Thyroid gland (tissue), 4 donors: ENCODE measurements around the gene CCL2. TPM values are rescaled to one million over a fixed set of nuclear protein-coding genes. Genes with fewer than 3 reads are reported as not detected.

ENCODE experiments used
- DNase-seq, 2 donors: peaks; one replicate each; pipeline ENCODE4 v3.0.0-alpha.2; 2019
- H3K27ac ChIP-seq, 3 donors: fragments of 200-600 bp; sonication (generic); 1 replicate in 2 of 3; 2 replicates in 1 of 3; pipeline ENCODE4 v1.5.1; 2016 to 2019; ENCODE audit warnings: mild to moderate bottlenecking in 1 of 3, moderate library complexity in 1 of 3
- H3K27me3 ChIP-seq: fragments of 200-600 bp; sonication (generic); one replicate; pipeline ENCODE4 v1.5.1; 2019
- H3K36me3 ChIP-seq, 2 donors: fragments of 200-600 bp; sonication (generic); one replicate each; pipeline ENCODE4 v1.5.1; 2016 to 2019
- H3K4me1 ChIP-seq, 2 donors: fragments of 200-600 bp; sonication (generic); one replicate each; pipeline ENCODE4 v1.5.1; 2017 to 2019
- H3K4me3 ChIP-seq, 3 donors: fragments of 200-600 bp; sonication (generic); replicated peaks in 1 of 3; 1 replicate in 2 of 3; 2 replicates in 1 of 3; pipeline ENCODE4 v1.5.1; 2016; ENCODE audit warnings: mild to moderate bottlenecking in 1 of 3
- H3K9me3 ChIP-seq: fragments of 200-600 bp; sonication (generic); one replicate; pipeline ENCODE4 v1.5.1; 2017
- POLR2A ChIP-seq, 2 donors: fragments of 450-650 bp; IDR thresholded peaks; one replicate each; pipeline ENCODE4 v1.6.1; 2017; ENCODE audit warnings: antibody characterized with exemption in 2 of 2, mild to moderate bottlenecking in 2 of 2, moderate library complexity in 1 of 2
- WGBS, 2 donors: methylation state at CpG; one replicate each; pipeline ENCODE4 v1.1.5; 2017; 5-methylcytosine and 5-hydroxymethylcytosine counted together
- intact Hi-C: fragments of 100-400 bp; cut with DNase I; formaldehyde crosslinking; loops from one replicate; pipeline ENCODE4 v1.15.1; 2023
- total RNA-seq, 4 donors: library from RNA; depleted of rRNA; stranded (reverse); fragments of >200 nt; gene quantifications; one replicate each; pipeline ENCODE4 v1.2.3, GENCODE V29; 2016
- TF ChIP-seq, protein P1 (sequence below), 6 experiments: fragments of 200-600 bp in 3 of 6; fragments of 450-650 bp in 3 of 6; sonication (generic) in 3 of 6; IDR thresholded peaks; one replicate each; pipeline ENCODE4 v1.5.1; 2016 to 2019; ENCODE audit warnings: antibody characterized with exemption in 6 of 6, mild to moderate bottlenecking in 2 of 6, inconsistent platforms in 1 of 6, moderate library complexity in 1 of 6

Gene CCL2
- total RNA-seq, 4 donors from 2014 or later = 11.7 to 39.4 (median 23.6) TPM

DNA sequence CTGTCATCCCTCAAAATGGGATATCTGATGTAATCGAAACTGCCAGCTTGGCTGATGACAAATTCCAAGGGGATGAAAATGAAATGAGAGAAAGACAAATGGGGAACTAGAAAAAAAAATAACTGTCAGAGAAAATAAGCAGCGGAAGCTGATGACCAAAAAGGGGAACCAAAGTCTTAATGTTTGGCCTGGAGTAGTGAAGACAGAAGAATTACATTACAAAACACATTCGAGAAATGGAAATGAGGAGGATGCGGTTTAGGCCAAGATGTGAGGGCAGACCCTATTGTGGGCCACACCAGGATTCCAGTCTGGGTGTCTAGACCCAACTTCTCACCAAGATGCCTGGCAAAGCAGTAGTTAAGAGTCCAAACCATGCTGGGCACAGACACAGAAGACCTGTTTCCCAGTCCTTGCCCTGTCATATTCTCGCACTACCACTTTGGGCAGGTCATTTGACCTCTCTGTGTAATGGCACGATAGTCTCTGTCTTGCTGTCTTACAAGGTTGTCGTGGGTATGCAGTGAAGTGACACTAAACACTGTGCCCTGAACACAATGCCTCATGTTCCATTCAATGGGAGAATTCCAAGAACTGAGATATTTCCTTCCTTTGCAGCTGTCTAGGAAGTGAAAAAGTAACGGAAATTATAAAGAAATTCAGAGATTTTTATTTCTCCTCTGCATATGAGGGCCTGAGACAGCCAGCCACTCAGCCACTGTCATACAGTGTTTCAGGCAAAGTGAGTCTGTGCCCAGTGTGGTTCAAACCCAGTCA, 12.3 kb upstream of the CCL2 start:
- H3K27me3 ChIP-seq = no peaks in the 10 kb centered on the region
- H3K27ac ChIP-seq = no peak overlapping the region
- no peak for DNase-seq
- H3K4me3 ChIP-seq = no peak overlapping the region
- no peaks in the 10 kb centered on the region for H3K36me3 ChIP-seq
- TF ChIP-seq, protein P1, sequence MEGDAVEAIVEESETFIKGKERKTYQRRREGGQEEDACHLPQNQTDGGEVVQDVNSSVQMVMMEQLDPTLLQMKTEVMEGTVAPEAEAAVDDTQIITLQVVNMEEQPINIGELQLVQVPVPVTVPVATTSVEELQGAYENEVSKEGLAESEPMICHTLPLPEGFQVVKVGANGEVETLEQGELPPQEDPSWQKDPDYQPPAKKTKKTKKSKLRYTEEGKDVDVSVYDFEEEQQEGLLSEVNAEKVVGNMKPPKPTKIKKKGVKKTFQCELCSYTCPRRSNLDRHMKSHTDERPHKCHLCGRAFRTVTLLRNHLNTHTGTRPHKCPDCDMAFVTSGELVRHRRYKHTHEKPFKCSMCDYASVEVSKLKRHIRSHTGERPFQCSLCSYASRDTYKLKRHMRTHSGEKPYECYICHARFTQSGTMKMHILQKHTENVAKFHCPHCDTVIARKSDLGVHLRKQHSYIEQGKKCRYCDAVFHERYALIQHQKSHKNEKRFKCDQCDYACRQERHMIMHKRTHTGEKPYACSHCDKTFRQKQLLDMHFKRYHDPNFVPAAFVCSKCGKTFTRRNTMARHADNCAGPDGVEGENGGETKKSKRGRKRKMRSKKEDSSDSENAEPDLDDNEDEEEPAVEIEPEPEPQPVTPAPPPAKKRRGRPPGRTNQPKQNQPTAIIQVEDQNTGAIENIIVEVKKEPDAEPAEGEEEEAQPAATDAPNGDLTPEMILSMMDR (IDR thresholded peaks at IDR 0.05) = no peak
- no peak for TF ChIP-seq POLR2A (IDR thresholded peaks at IDR 0.05)
- H3K4me1 ChIP-seq = peaks cover 2 to 32% of the 10 kb centered on the region in 2 donors
- H3K9me3 ChIP-seq = no peaks in the 10 kb centered on the region
- intact Hi-C loops = no loop called here
- WGBS, 2 donors = 75 to 76% methylated on average over 8 of the region's 8 CpGs

DNA sequence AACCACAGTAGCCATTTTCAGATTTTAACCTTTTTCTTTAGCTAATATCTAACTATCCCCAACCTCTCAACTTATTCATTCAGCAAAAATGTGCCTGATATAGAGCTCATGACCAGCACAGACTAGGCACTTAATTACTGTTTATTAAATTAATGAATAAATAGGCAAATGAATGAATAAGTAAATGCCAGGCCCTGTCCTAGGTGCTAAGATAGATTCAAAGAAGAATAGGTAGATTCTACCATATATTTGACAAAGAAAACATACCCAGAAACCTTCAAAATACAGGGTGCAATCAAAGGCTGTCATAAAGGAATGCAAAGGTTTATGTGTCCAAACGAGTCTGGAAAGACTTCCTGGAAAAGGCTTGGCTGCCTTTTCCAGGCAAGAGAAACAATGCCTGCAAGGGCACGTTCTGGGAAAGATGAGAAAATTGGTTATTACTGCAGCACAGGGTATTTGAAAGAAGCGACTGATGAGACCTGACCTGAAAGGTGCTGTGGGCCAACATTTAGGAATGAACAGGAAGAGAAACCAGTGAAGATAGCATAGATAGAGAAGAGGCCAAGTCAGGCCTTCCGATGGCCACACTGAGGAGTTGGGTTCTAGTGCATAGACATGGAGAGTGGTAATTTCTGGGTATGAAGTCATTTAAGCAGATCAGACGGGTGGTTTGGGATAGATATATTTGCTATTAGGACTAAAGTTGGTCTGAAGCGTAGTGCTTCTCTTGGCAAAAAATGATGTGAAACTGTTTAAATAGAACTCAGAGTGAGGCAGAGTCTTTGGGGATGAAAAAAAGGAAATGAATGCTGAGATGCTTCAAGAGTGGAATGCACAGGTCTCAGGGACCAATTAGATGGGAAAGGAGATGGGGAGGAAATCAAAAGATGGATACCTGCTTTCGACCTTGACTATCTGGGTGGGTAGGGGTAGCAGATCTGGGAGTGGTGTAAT, 11.4 kb upstream of the CCL2 start:
- Histone ChIP-seq H3K4me1 (peaks cover 2 to 36% of the 10 kb centered on the region in 2 donors), H3K36me3 (no peaks in the 10 kb centered on the region), H3K9me3 (no peaks in the 10 kb centered on the region), H3K4me3 (no peak overlapping the region), H3K27ac (no peak overlapping the region), H3K27me3 (no peaks in the 10 kb centered on the region)
- intact Hi-C loops = no loop called here
- no peak for DNase-seq
- TF ChIP-seq, protein P1 (IDR thresholded peaks at IDR 0.05) = no peak
- TF ChIP-seq POLR2A (IDR thresholded peaks at IDR 0.05) = no peak
- 80 to 83% methylated on average over 7 of the region's 7 CpGs for WGBS, 2 donors

DNA sequence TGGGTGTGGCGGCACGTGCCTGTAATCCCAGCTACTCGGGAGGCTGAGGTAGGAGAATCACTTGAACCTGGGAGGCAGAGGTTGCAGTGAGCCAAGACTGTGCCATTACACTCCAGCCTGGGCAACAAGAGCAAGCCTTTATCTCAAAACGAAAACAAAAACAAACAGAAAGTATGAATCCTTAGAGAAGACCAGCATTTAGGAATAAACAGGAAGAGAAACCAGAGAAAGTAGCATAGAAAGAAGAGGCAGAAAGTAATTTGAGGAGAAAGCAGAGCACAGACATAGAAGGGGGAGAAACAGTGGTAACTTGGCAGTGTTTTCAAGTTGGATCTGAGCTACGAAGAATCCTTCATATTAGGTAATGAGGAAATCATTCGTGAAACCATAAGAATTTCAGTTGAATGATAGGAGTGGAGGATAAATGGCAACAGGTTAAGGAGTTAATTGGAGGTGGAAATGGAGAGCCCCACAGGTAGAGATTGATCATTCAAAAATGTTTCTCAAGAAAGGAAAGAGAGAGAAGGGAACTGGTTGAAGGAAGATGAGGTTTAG, 9.7 kb upstream of the CCL2 start:
- intact Hi-C loops = no loop called here
- Histone ChIP-seq H3K4me3 (no peak overlapping the region), H3K36me3 (no peaks in the 10 kb centered on the region), H3K4me1 (peaks cover 15 to 50% of the 10 kb centered on the region in 2 donors), H3K27me3 (no peaks in the 10 kb centered on the region), H3K9me3 (no peaks in the 10 kb centered on the region), H3K27ac (no peak overlapping the region)
- 88% methylated on average over 6 of the region's 6 CpGs for WGBS, 2 donors
- TF ChIP-seq POLR2A (IDR thresholded peaks at IDR 0.05) = no peak
- TF ChIP-seq, protein P1 (IDR thresholded peaks at IDR 0.05) = no peak
- DNase-seq = no peak

DNA sequence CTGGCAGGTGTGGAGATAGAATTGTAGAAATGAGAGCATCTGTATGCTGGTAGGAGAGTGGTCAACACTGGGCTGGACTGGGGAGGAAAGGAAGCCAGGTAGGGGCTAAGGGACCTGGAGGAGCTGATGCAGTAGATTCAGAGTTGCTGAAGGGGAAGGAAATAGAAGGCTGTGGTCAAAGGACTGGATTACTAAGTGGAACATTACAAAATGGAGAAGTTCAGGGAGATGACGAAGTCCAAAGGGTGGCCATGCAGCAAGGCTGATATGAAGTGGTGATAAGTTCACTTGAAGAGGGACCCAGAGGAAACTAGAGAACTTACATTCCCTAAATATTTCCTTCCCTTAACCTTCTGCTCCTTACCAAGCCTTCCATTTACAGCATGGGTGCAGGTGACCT, 8.6 kb upstream of the CCL2 start:
- Histone ChIP-seq H3K4me3 (no peak overlapping the region), H3K27me3 (no peaks in the 10 kb centered on the region), H3K27ac (no peak overlapping the region), H3K36me3 (no peaks in the 10 kb centered on the region), H3K4me1 (peaks cover 24 to 53% of the 10 kb centered on the region in 2 donors), H3K9me3 (no peaks in the 10 kb centered on the region)
- intact Hi-C loops = no loop called here
- WGBS, 2 donors = 88% methylated on average over 1 of the region's 1 CpG
- no peak for DNase-seq
- TF ChIP-seq, protein P1 (IDR thresholded peaks at IDR 0.05) = no peak
